Endodermal cell (in vitro differentiated cells): Measurements from ENCODE around the gene CRYGN. TPM values are rescaled to one million over a fixed set of nuclear protein-coding genes. Genes with fewer than 3 reads are reported as not detected.

Experiments
- DNase-seq: peaks from one replicate; pipeline ENCODE4 v3.0.0-alpha.2; 2017
- H3K27ac ChIP-seq: 2 replicates; pipeline ENCODE4 v1.5.1; 2013; ENCODE audit warnings: mild to moderate bottlenecking, low read depth, low read length, moderate library complexity
- H3K27me3 ChIP-seq: 2 replicates; pipeline ENCODE4 v1.6.1; 2013; ENCODE audit warnings: mild to moderate bottlenecking, low read length, moderate library complexity; ENCODE audit not compliant: insufficient read depth, control insufficient read depth, poor library complexity, severe bottlenecking
- H3K36me3 ChIP-seq: 2 replicates; pipeline ENCODE4 v1.7.0; 2013; ENCODE audit warnings: mild to moderate bottlenecking, low read length, moderate library complexity; ENCODE audit not compliant: control insufficient read depth, insufficient read depth
- H3K4me1 ChIP-seq: one replicate; pipeline ENCODE4 v1.7.0; 2013; ENCODE audit warnings: low read length; ENCODE audit not compliant: control insufficient read depth, insufficient read depth
- H3K4me3 ChIP-seq: 2 replicates; pipeline ENCODE4 v1.5.1; 2013; ENCODE audit warnings: mild to moderate bottlenecking, low read length, moderate library complexity
- H3K9ac ChIP-seq: 2 replicates; pipeline ENCODE4 v1.6.1; 2013; ENCODE audit warnings: mild to moderate bottlenecking, low read length, moderate library complexity; ENCODE audit not compliant: poor library complexity, severe bottlenecking; ENCODE audit errors: extremely low read depth
- H3K9me3 ChIP-seq: 2 replicates; pipeline ENCODE4 v1.6.1; 2013; ENCODE audit warnings: mild to moderate bottlenecking, low read length, moderate library complexity; ENCODE audit not compliant: control insufficient read depth
- H3K27ac Mint-ChIP-seq: 2 replicates; pipeline ENCODE4 v1.8.0; 2020; ENCODE audit warnings: mixed read lengths
- H3K27me3 Mint-ChIP-seq: 2 replicates; pipeline ENCODE4 v1.8.0; 2021; ENCODE audit warnings: mild to moderate bottlenecking, mixed read lengths; ENCODE audit not compliant: insufficient read depth
- H3K36me3 Mint-ChIP-seq: 2 replicates; pipeline ENCODE4 v1.8.0; 2020; ENCODE audit warnings: low read depth, mixed read lengths
- H3K4me1 Mint-ChIP-seq: 2 replicates; pipeline ENCODE4 v1.8.0; 2020; ENCODE audit warnings: mixed read lengths
- H3K4me3 Mint-ChIP-seq: 2 replicates; pipeline ENCODE4 v1.8.0; 2020; ENCODE audit warnings: mild to moderate bottlenecking, moderate library complexity, mixed read lengths
- H3K9me3 Mint-ChIP-seq: 2 replicates; pipeline ENCODE4 v1.8.0; 2020; ENCODE audit warnings: mild to moderate bottlenecking, mixed read lengths
- CTCF ChIP-seq: fragments of 200-600 bp; sonication (generic); conservative IDR thresholded peaks from 2 replicates; pipeline ENCODE4 v1.5.0; 2021; ENCODE audit warnings: antibody characterized with exemption, mild to moderate bottlenecking
- WGBS, 2 experiments: methylation state at CpG; one replicate each; pipeline versions ENCODE4 v1.1.5 to v1.1.7; 2013; ENCODE audit warnings: missing lambda C conversion rate in 2 of 2, mixed read lengths in 1 of 2; ENCODE audit not compliant: insufficient coverage in 1 of 2, insufficient read length in 1 of 2; 5-methylcytosine and 5-hydroxymethylcytosine counted together
- total RNA-seq, 2 donors: library from RNA; stranded (reverse); fragmentation: NEBNext Ultra II Directional in 1 of 2; extraction: Animal tissue kit (Norgen Biotek cat#: 25700) in 1 of 2; gene quantifications; 2 replicates in 1 of 2; 3 replicates in 1 of 2; pipeline ENCODE4 v1.2.1, GENCODE V29; 2021

CRYGN gene
- total RNA-seq, 2 donors from 2014 or later = 2.3 to 4.4 TPM

GRCh38 chr7:151412318-151412717 is 27.6 kb downstream of the CRYGN start:
- H3K27me3 ChIP-seq = no peaks in the 10 kb centered on the region
- H3K4me3 Mint-ChIP-seq = no peak overlapping the region
- peaks cover 32% of the 10 kb centered on the region for H3K4me1 Mint-ChIP-seq
- H3K4me3 ChIP-seq = no peak overlapping the region
- peaks cover 9% of the 10 kb centered on the region for H3K4me1 ChIP-seq
- 86 to 91% methylated on average over 2 to 4 of the region's 4 CpGs for WGBS, 2 experiments
- H3K27ac ChIP-seq = no peak overlapping the region
- peaks cover under 1% of the 10 kb centered on the region for H3K36me3 ChIP-seq
- H3K27ac Mint-ChIP-seq = no peak overlapping the region
- H3K9me3 ChIP-seq = no peaks in the 10 kb centered on the region
- H3K9me3 Mint-ChIP-seq = peaks cover 3% of the 10 kb centered on the region
- TF ChIP-seq CTCF = no peak
- H3K36me3 Mint-ChIP-seq = peaks cover 23% of the 10 kb centered on the region
- DNase-seq = no peak
- H3K27me3 Mint-ChIP-seq = peaks cover 20% of the 10 kb centered on the region
- no peak overlapping the region for H3K9ac ChIP-seq

GRCh38 chr7:151411551-151411950 is 28.4 kb downstream of the CRYGN start:
- TF ChIP-seq CTCF = no peak
- WGBS, 2 experiments = 73 to 83% methylated on average over 4 to 6 of the region's 6 CpGs
- H3K9me3 Mint-ChIP-seq = no peaks in the 10 kb centered on the region
- Histone ChIP-seq H3K4me3 (peak overlapping the region; percentile 92), H3K27me3 (no peaks in the 10 kb centered on the region), H3K9ac (no peak overlapping the region), H3K4me1 (peaks cover 12% of the 10 kb centered on the region), H3K9me3 (no peaks in the 10 kb centered on the region), H3K36me3 (peaks cover 8% of the 10 kb centered on the region), H3K27ac (no peak overlapping the region)
- peak overlapping the region; percentile 76 for H3K4me3 Mint-ChIP-seq
- peaks cover 16% of the 10 kb centered on the region for H3K27me3 Mint-ChIP-seq
- peaks cover 29% of the 10 kb centered on the region for H3K36me3 Mint-ChIP-seq
- H3K4me1 Mint-ChIP-seq = peaks cover 30% of the 10 kb centered on the region
- DNase-seq = no peak
- no peak overlapping the region for H3K27ac Mint-ChIP-seq

DNA sequence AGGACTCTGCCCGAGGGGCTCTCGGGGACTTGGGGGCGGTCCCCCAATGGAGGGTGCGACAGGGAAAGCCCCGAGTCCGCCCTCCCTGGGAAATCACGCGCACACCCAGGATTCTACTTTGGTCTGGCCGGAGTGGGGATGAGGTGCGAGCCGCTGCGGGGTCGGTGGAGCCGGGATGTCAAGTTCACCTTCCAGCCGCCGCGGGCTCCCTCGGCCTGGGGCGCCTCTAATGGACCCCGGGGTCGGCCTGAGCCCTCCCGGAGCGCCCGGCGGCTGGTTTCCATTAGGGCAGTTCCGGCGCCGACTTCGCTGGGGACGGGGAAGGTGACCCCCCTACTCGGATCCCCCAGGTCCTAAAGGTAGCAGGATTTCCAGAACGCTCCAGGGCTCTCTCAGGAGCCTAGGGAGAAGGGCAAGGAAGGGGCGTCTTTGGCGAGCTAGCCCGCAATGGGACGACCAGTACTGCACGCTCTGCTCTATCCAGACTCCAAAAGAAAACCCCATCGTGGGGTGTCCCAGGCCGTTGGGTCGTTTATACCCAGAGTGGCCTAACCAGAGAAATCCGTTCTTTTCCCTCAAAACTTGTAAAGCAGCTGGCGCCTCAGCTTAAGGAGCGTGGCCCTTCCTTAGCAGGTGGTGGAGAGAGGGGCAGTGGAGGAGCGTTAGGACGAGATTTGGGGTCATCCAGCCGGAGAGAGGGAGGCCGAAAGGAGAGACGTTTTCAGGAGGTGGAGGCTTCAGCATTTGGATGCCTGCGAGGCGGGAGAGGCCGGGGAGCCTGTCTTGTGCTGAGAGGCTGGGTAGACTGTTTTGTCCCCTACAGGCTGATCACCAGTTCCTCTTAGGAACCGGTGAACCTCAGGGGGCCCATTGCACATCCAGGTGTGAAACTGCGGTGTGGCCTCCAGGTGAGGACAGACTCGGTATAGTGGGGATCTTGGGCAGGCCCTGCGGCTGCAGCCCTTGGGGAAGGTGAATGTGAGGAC is 29.2 kb downstream of the CRYGN start:
- Mint-ChIP-seq H3K27ac (peak overlapping the region; percentile 61), H3K27me3 (peaks cover 16% of the 10 kb centered on the region), H3K9me3 (no peaks in the 10 kb centered on the region), H3K4me1 (peaks cover 28% of the 10 kb centered on the region), H3K4me3 (peak overlapping the region; percentile 76), H3K36me3 (peaks cover 37% of the 10 kb centered on the region)
- Histone ChIP-seq H3K9me3 (no peaks in the 10 kb centered on the region), H3K4me3 (peak overlapping the region; percentile 92), H3K4me1 (peaks cover 12% of the 10 kb centered on the region), H3K27me3 (no peaks in the 10 kb centered on the region), H3K36me3 (peaks cover 12% of the 10 kb centered on the region), H3K9ac (peak overlapping the region; percentile 77), H3K27ac (no peak overlapping the region)
- 21 to 29% methylated on average over 38 to 55 of the region's 55 CpGs for WGBS, 2 experiments
- TF ChIP-seq CTCF = no peak
- peak; percentile 86 for DNase-seq
